ENCODE results near the gene CPVL. TPM values are rescaled to one million over a fixed set of nuclear protein-coding genes. Genes with fewer than 3 reads are reported as not detected.

CPVL gene
- total and polyA plus RNA-seq, 2 donors (not counting 1 experiment from before 2014, with no cell fraction given): 0.17 TPM; not detected in 1

- Histone ChIP-seq H3K9me3 (ENCODE audit: control insufficient read depth, insufficient read depth, low read depth, low read length) (no peaks in the 10 kb centered on the region), H3K4me3 (replicated peaks in 1 of 4; ENCODE audit: control extremely low read depth in 1 of 4, insufficient read depth in 1 of 4, low read depth in 3 of 4, low read length in 4 of 4) (no peak overlapping the region), H4K20me1 (ENCODE audit: control insufficient read depth, extremely low read depth, insufficient read depth, low read length) (no peaks in the 10 kb centered on the region), H3K79me2 (ENCODE audit: control insufficient read depth, insufficient read depth, low read length) (no peaks in the 10 kb centered on the region), H3K4me1 (ENCODE audit: control insufficient read depth, extremely low read depth, insufficient read depth, low read length) (peaks cover 8% of the 10 kb centered on the region), H3K9ac (ENCODE audit: insufficient read depth, low read length) (no peak overlapping the region), H2AFZ (ENCODE audit: low read length) (no peak overlapping the region), H3K36me3 (ENCODE audit: control insufficient read depth, insufficient read depth, low read length) (no peaks in the 10 kb centered on the region), H3K27me3 (ENCODE audit: control insufficient read depth, insufficient read depth, low read length) (peaks cover 3% of the 10 kb centered on the region), H3K4me2 (ENCODE audit: extremely low read depth, insufficient read depth, low read length) (no peak overlapping the region), H3K27ac (ENCODE audit: insufficient read depth, low read length) (no peak overlapping the region)
- DNase-seq (ENCODE audit: low read depth in 2 of 2): no peak
- no peak for TF ChIP-seq EZH2 (IDR thresholded peaks at IDR 0.05; ENCODE audit: low read length, missing control alignments)
- TF ChIP-seq CTCF (conservative IDR thresholded peaks at IDR 0.05 in 1 of 2, IDR thresholded peaks at IDR 0.05 in 1 of 2; ENCODE audit: low read depth in 1 of 2, low read length in 2 of 2): no peak
These were observed 153.0 kb downstream of the CPVL start for GRCh38 chr7:28993371-28993770.

- H3K4me3 ChIP-seq (replicated peaks in 1 of 4; ENCODE audit: control extremely low read depth in 1 of 4, insufficient read depth in 1 of 4, low read depth in 3 of 4, low read length in 4 of 4): no peak overlapping the region
- H3K27me3 ChIP-seq (ENCODE audit: control insufficient read depth, insufficient read depth, low read length): no peaks in the 10 kb centered on the region
- no peak overlapping the region for H3K4me2 ChIP-seq (ENCODE audit: extremely low read depth, insufficient read depth, low read length)
- H2AFZ ChIP-seq (ENCODE audit: low read length): no peak overlapping the region
- H3K4me1 ChIP-seq (ENCODE audit: control insufficient read depth, extremely low read depth, insufficient read depth, low read length): peaks cover 8% of the 10 kb centered on the region
- H3K79me2 ChIP-seq (ENCODE audit: control insufficient read depth, insufficient read depth, low read length): no peaks in the 10 kb centered on the region
- DNase-seq (ENCODE audit: low read depth in 2 of 2): no peak
- no peaks in the 10 kb centered on the region for H3K9me3 ChIP-seq (ENCODE audit: control insufficient read depth, insufficient read depth, low read depth, low read length)
- H3K9ac ChIP-seq (ENCODE audit: insufficient read depth, low read length): no peak overlapping the region
- no peaks in the 10 kb centered on the region for H4K20me1 ChIP-seq (ENCODE audit: control insufficient read depth, extremely low read depth, insufficient read depth, low read length)
- no peak overlapping the region for H3K27ac ChIP-seq (ENCODE audit: insufficient read depth, low read length)
- TF ChIP-seq EZH2 (IDR thresholded peaks at IDR 0.05; ENCODE audit: low read length, missing control alignments) (no peak), CTCF (conservative IDR thresholded peaks at IDR 0.05 in 1 of 2, IDR thresholded peaks at IDR 0.05 in 1 of 2; ENCODE audit: low read depth in 1 of 2, low read length in 2 of 2) (no peak)
- H3K36me3 ChIP-seq (ENCODE audit: control insufficient read depth, insufficient read depth, low read length): no peaks in the 10 kb centered on the region
These were observed 153.5 kb downstream of the CPVL start for GRCh38 chr7:28992798-28993197.

- no peaks in the 10 kb centered on the region for H3K9me3 ChIP-seq (ENCODE audit: control insufficient read depth, insufficient read depth, low read depth, low read length)
- no peak overlapping the region for H2AFZ ChIP-seq (ENCODE audit: low read length)
- H3K4me3 ChIP-seq (replicated peaks in 1 of 4; ENCODE audit: control extremely low read depth in 1 of 4, insufficient read depth in 1 of 4, low read depth in 3 of 4, low read length in 4 of 4): no peak overlapping the region
- H3K9ac ChIP-seq (ENCODE audit: insufficient read depth, low read length): no peak overlapping the region
- H3K27me3 ChIP-seq (ENCODE audit: control insufficient read depth, insufficient read depth, low read length): no peaks in the 10 kb centered on the region
- no peaks in the 10 kb centered on the region for H3K36me3 ChIP-seq (ENCODE audit: control insufficient read depth, insufficient read depth, low read length)
- peaks cover 8% of the 10 kb centered on the region for H3K4me1 ChIP-seq (ENCODE audit: control insufficient read depth, extremely low read depth, insufficient read depth, low read length)
- H3K4me2 ChIP-seq (ENCODE audit: extremely low read depth, insufficient read depth, low read length): no peak overlapping the region
- DNase-seq (ENCODE audit: low read depth in 2 of 2): peak; percentile 25 to 64
- H3K79me2 ChIP-seq (ENCODE audit: control insufficient read depth, insufficient read depth, low read length): no peaks in the 10 kb centered on the region
- H3K27ac ChIP-seq (ENCODE audit: insufficient read depth, low read length): no peak overlapping the region
- TF ChIP-seq EZH2 (IDR thresholded peaks at IDR 0.05; ENCODE audit: low read length, missing control alignments): no peak
- TF ChIP-seq CTCF (conservative IDR thresholded peaks at IDR 0.05 in 1 of 2, IDR thresholded peaks at IDR 0.05 in 1 of 2; ENCODE audit: low read depth in 1 of 2, low read length in 2 of 2): no peak
- H4K20me1 ChIP-seq (ENCODE audit: control insufficient read depth, extremely low read depth, insufficient read depth, low read length): no peaks in the 10 kb centered on the region
These were observed 156.0 kb downstream of the CPVL start for GRCh38 chr7:28990200-28990960.

All from fibroblast of lung (primary cell).